ENCODE measurements around the gene CCNJL.
"Not testable (repeated sequence)": the region's sequence is repeated elsewhere in the genome, so short reads cannot be mapped to it uniquely, and the experiment has no call there.

The CCNJL gene

DNA sequence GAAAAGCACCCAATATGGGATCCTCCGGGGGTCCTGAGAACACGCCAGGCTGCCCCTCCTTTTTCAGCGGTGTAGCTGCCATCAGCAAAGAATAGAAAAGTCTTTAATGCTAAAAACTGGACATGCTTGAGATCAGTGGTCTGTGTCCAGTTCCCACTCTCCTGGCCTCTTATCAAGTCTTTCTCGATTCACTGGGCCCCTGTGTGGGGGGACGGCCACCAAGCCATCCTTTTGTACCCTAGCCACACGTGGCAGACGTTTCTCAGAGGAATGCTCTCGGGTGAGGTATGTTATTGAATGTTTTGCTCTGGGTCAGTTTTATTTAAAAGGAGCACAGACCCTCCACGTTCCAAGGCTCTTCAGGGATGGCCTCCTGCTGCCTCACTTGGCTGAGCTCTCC lies 59.4 kb downstream of the CCNJL start:
- no peak for DNase-seq (ENCODE audit: insufficient read length, low spot score)
- no peak for FAIRE-seq

GRCh38 chr5:160251406-160252155 lies 60.8 kb downstream of the CCNJL start:
- FAIRE-seq (no peak), DNase-seq (ENCODE audit: insufficient read length, low spot score) (no peak)
- no peak for TF ChIP-seq POLR2A (IDR thresholded peaks at IDR 0.05; ENCODE audit: low read depth, low read length)

More for the DNA sequence above, 59.4 kb downstream of the CCNJL start:
- no peak for TF ChIP-seq POLR2A (IDR thresholded peaks at IDR 0.05; ENCODE audit: low read depth, low read length)

DNA sequence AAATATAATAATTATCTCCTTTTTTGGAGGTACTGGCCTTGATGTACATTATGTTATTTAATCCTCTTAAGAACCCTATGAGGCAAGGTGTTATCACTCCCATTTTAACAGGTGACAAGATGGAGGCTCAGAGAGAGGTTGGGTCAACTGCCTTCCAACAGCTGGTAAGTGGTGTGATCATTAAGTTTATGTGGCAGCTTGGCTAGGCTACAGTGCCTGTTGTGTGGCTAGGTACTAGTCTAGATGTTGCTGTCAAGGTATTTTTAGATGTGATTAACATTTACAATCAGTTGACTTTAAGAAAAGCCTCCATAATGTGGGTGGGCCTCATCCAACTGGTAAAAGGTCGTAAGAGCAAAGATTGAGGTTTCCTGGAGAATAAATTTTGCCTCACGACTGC lies 61.5 kb downstream of the CCNJL start:
- no peak for DNase-seq (ENCODE audit: insufficient read length, low spot score)
- FAIRE-seq = no peak

GRCh38 chr5:160250226-160250625 lies 62.1 kb downstream of the CCNJL start:
- FAIRE-seq = no peak

More for the DNA sequence above, 61.5 kb downstream of the CCNJL start:
- no peak for TF ChIP-seq POLR2A (IDR thresholded peaks at IDR 0.05; ENCODE audit: low read depth, low read length)

GRCh38 chr5:160249570-160249969 lies 62.8 kb downstream of the CCNJL start:
- not testable (repeated sequence) for FAIRE-seq; DNase-seq (ENCODE audit: insufficient read length, low spot score)

More at GRCh38 chr5:160250226-160250625, 62.1 kb downstream of the CCNJL start:
- DNase-seq (ENCODE audit: insufficient read length, low spot score) = no peak
- TF ChIP-seq POLR2A (IDR thresholded peaks at IDR 0.05; ENCODE audit: low read depth, low read length) = no peak

- FAIRE-seq (no peak), DNase-seq (ENCODE audit: insufficient read length, low spot score) (no peak)
- no peak for TF ChIP-seq POLR2A (IDR thresholded peaks at IDR 0.05; ENCODE audit: low read depth, low read length)
These were observed 66.8 kb downstream of the CCNJL start for GRCh38 chr5:160245506-160246086.

DNA sequence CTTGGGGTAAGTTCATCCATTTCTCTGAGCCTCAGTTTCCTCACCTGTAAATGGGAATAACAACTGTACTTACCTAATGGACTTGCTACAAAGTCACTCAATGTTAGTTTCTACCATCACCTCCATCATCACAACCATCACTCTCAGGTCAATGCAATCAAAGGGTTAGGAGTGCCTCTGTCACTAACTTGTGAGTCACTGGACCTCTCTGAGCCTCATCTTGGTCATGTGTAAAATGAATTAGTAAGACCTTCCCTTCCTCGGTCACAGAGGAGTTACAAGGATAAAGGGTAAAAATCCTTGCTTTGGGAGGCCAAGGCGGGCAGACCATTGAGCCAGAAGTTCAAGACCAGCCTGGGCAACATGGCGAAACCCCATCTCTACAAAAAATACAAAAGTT lies 70.2 kb downstream of the CCNJL start:
- TF ChIP-seq POLR2A (IDR thresholded peaks at IDR 0.05; ENCODE audit: low read depth, low read length) = no peak
- DNase-seq (ENCODE audit: insufficient read length, low spot score) = peak; percentile 20
- no peak for FAIRE-seq

- TF ChIP-seq POLR2A (IDR thresholded peaks at IDR 0.05; ENCODE audit: low read depth, low read length) = no peak
- FAIRE-seq = no peak
- DNase-seq (ENCODE audit: insufficient read length, low spot score) = no peak
These were observed 72.0 kb downstream of the CCNJL start for GRCh38 chr5:160240350-160240749.

GRCh38 chr5:160237571-160238093 lies 74.7 kb downstream of the CCNJL start:
- FAIRE-seq (no peak), DNase-seq (ENCODE audit: insufficient read length, low spot score) (no peak)
- no peak for TF ChIP-seq POLR2A (IDR thresholded peaks at IDR 0.05; ENCODE audit: low read depth, low read length)

- DNase-seq (ENCODE audit: insufficient read length, low spot score) = no peak
- TF ChIP-seq POLR2A (IDR thresholded peaks at IDR 0.05; ENCODE audit: low read depth, low read length) = no peak
- FAIRE-seq = no peak
These were observed 76.6 kb downstream of the CCNJL start for GRCh38 chr5:160235731-160236130.

DNA sequence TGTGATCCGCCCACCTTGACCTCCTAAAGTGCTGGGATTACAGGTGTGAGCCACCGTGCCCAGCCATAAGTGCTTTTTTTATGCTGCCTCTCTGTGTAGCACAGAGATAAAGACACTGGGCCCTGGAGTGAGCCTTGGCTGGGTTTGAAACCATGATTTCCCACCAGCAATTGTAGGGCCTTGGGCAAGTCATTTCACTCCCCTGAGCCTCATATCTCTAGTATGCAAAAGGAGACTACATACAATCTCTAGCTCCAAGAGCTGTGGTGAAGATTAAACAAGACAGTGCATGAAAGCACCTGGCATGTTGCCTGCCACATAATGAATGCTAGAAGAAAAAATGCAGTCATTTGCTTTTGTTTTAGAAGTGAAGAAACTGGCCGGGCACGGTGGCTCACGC lies 79.1 kb downstream of the CCNJL start:
- DNase-seq (ENCODE audit: insufficient read length, low spot score) = no peak
- TF ChIP-seq POLR2A (IDR thresholded peaks at IDR 0.05; ENCODE audit: low read depth, low read length) = no peak
- FAIRE-seq = no peak

- DNase-seq (ENCODE audit: insufficient read length, low spot score) = no peak
- no peak for TF ChIP-seq POLR2A (IDR thresholded peaks at IDR 0.05; ENCODE audit: low read depth, low read length)
- FAIRE-seq = no peak
These were observed 80.5 kb downstream of the CCNJL start for GRCh38 chr5:160231783-160232342.

DNA sequence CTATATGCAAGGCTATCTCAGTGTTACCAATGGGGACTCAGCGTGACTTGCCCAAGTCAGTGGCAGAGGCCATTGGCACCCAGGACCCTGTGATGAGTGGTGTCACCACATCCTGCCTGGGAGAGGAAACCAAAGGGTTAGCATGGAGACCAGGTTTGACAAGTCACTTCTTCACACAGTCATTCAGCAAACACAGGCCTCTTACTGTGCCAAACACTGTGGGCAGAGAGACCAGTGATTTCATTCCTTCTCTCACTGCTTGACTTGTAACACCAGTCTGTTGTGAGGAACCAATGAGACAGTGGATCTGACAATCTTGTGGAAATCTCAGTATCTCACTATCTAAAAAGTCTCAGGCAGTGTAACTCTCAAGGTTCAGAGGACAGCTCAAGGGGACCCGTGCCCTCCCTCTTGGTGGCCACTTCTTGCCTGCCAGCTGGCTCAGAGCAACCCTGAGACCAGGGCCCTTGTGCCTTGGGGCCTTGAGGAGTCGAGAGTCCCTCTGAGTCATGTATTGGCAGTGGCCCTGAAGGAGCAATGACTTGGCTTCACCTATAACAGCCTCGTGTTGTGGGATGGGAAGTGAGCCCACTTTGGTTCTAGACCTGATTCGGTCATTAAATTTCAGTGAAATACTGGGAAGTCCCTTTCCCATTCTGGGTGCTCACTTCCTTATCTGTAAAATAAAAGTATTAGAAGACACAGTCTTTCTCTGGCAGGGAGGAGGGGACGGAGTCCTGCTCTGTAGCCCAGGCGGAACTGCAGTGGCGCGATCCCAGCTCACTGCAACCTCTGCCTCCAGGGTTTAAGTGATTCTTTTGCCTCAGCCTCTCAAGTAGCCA lies 81.5 kb downstream of the CCNJL start:
- no peak for FAIRE-seq
- TF ChIP-seq POLR2A (IDR thresholded peaks at IDR 0.05; ENCODE audit: low read depth, low read length) = no peak
- peak; percentile 37 for DNase-seq (ENCODE audit: insufficient read length, low spot score)

Measured in H54 (cell line).